GM12878 (cell line): Measurements from ENCODE around the gene WDR64. TPM values are rescaled to one million over a fixed set of nuclear protein-coding genes. Genes with fewer than 3 reads are reported as not detected.

Source experiments
- ATAC-seq: fragments of 200-7000 bp; cut with Tn5 transposase; 3 replicates; pipeline ENCODE4 v1.9.1; 2020; ENCODE audit warnings: mild to moderate bottlenecking, moderate library complexity
- BruUV-seq: library from RNA; stranded (reverse); fragments of 400-500 nt; replicated peaks from 2 replicates; lab custom pipeline; 2021; lab: Mats Ljungman, UMichigan
- CTCF ChIA-PET: fragments of 300-600 bp; sonication (Branson Sonifier 250); formaldehyde crosslinking; extraction: SDS; loops from one replicate; lab custom pipeline; 2021; ENCODE audit warnings: inconsistent platforms; lab: Yijun Ruan, JAX
- POLR2A ChIA-PET: fragments of 350-600 bp; formaldehyde crosslinking; extraction: SDS; loops from one replicate; lab custom pipeline; 2021; ENCODE audit warnings: inconsistent platforms; lab: Charles Lee
- RAD21 ChIA-PET: fragments of 300-600 bp; sonication (Branson Sonifier 250); formaldehyde crosslinking; loops from one replicate; lab custom pipeline; 2023; ENCODE audit warnings: antibody characterized with exemption; ENCODE audit not compliant: unreplicated experiment; lab: Charles Lee
- SMC1A ChIA-PET: fragments of 300-600 bp; sonication (Branson Sonifier 250); formaldehyde crosslinking; loops from one replicate; lab custom pipeline; 2023; ENCODE audit not compliant: unreplicated experiment, uncharacterized antibody; lab: Charles Lee
- DNase-seq: peaks from one replicate; pipeline ENCODE4 v3.0.0-alpha.2; 2011; ENCODE audit warnings: low read depth, low spot score
- FAIRE-seq: peaks from 3 replicates; lab custom pipeline; 2011; peaks lifted over from hg19 to GRCh38; lab: Jason Lieb, UNC
- H2AFZ ChIP-seq: 2 replicates; pipeline ENCODE4 v1.6.0; 2011; ENCODE audit warnings: low read depth, low read length, control low read depth; ENCODE audit not compliant: control insufficient read depth
- H3K27ac ChIP-seq: 2 replicates; pipeline ENCODE4 v1.5.1; 2011; ENCODE audit warnings: control low read depth; ENCODE audit not compliant: control insufficient read depth, insufficient read depth
- H3K27me3 ChIP-seq, 2 experiments: replicated peaks in 1 of 2; 2 replicates each; pipeline versions ENCODE4 v1.6.0 to v1.6.1; 2011; ENCODE audit warnings: low read length in 1 of 2; ENCODE audit not compliant: control insufficient read depth in 2 of 2, insufficient read depth in 2 of 2
- H3K36me3 ChIP-seq, 2 experiments: 2 replicates each; pipeline ENCODE4 v1.5.1; 2011; ENCODE audit warnings: low read length in 1 of 2; ENCODE audit not compliant: control insufficient read depth in 2 of 2, insufficient read depth in 2 of 2
- H3K4me1 ChIP-seq: 2 replicates; pipeline ENCODE4 v1.6.1; 2011; ENCODE audit warnings: mild to moderate bottlenecking, low read length, moderate library complexity, mixed read lengths; ENCODE audit not compliant: control insufficient read depth, insufficient read depth
- H3K4me2 ChIP-seq: 2 replicates; pipeline ENCODE4 v1.6.0; 2011; ENCODE audit warnings: control low read depth; ENCODE audit not compliant: control insufficient read depth, insufficient read depth
- H3K4me3 ChIP-seq: fragments of 200-600 bp; sonication (generic); 2 replicates; pipeline ENCODE4 v1.5.1; 2016
- H3K79me2 ChIP-seq: 2 replicates; pipeline ENCODE4 v1.6.0; 2011; ENCODE audit warnings: low read length; ENCODE audit not compliant: control insufficient read depth, insufficient read depth
- H3K9ac ChIP-seq: 2 replicates; pipeline ENCODE4 v1.8.0; 2011; ENCODE audit warnings: low read length, control low read depth, mixed read lengths; ENCODE audit not compliant: control insufficient read depth, insufficient read depth
- H3K9me3 ChIP-seq: replicated peaks from 3 replicates; pipeline ENCODE4 v1.5.1; 2011; ENCODE audit warnings: mild to moderate bottlenecking, low read length; ENCODE audit not compliant: control insufficient read depth, insufficient read depth
- H4K20me1 ChIP-seq: 2 replicates; pipeline ENCODE4 v1.6.0; 2011; ENCODE audit not compliant: control insufficient read depth, insufficient read depth
- DPF2 ChIP-seq: fragments of 450-650 bp; IDR thresholded peaks from 2 replicates; pipeline ENCODE4 v1.6.1; 2017; ENCODE audit warnings: mild to moderate bottlenecking
- EGR1 ChIP-seq, 2 experiments: IDR thresholded peaks; 1 replicate in 1 of 2; 2 replicates in 1 of 2; pipeline ENCODE4 v1.6.1; 2011 to 2012; ENCODE audit warnings: low read depth in 2 of 2, low read length in 2 of 2, borderline replicate concordance in 1 of 2, mild to moderate bottlenecking in 1 of 2, moderate library complexity in 1 of 2
- ESRRA ChIP-seq: IDR thresholded peaks from 2 replicates; pipeline ENCODE4 v1.6.1; 2012; ENCODE audit warnings: mild to moderate bottlenecking, low read length, improper control_type of control experiment
- FOXK2 ChIP-seq: fragments of 450-650 bp; IDR thresholded peaks from 2 replicates; pipeline ENCODE4 v1.6.1; 2017; ENCODE audit warnings: mild to moderate bottlenecking, moderate library complexity
- HSF1 ChIP-seq: fragments of 150-350 bp; IDR thresholded peaks from 2 replicates; pipeline ENCODE4 v1.6.1; 2014; ENCODE audit warnings: mild to moderate bottlenecking, low read depth, low read length
- MAX ChIP-seq: IDR thresholded peaks from 2 replicates; pipeline ENCODE4 v1.6.1; 2012; ENCODE audit warnings: low read depth, low read length, improper control_type of control experiment
- SP1 ChIP-seq: IDR thresholded peaks from one replicate; pipeline ENCODE4 v1.6.1; 2011; ENCODE audit warnings: low read depth, low read length
- YY1 ChIP-seq: IDR thresholded peaks from 2 replicates; pipeline ENCODE4 v1.6.1; 2011; ENCODE audit warnings: low read depth, mild to moderate bottlenecking, low read length
- WGBS: methylation state at CpG from one replicate; pipeline ENCODE4 v1.1.6; 2016; ENCODE audit warnings: low lambda C conversion rate; ENCODE audit not compliant: insufficient replicate concordance, insufficient coverage; ENCODE audit errors: missing lambda C conversion rate; 5-methylcytosine and 5-hydroxymethylcytosine counted together
- in situ Hi-C: fragments of 300-500 bp; cut with MboI; formaldehyde crosslinking; loops from 9 replicates; pipeline ENCODE4 v1.14.3; 2018; ENCODE audit warnings: mixed read lengths
- intact Hi-C: fragments of 100-400 bp; cut with micrococcal nuclease; formaldehyde crosslinking; loops from one replicate; pipeline ENCODE4 v1.14.2; 2022; ENCODE audit not compliant: unreplicated experiment
- polyA plus RNA-seq, 11 experiments: library from polyadenylated mRNA; depleted of rRNA in 4 of 11; unstranded in 6 of 11; stranded (reverse) in 5 of 11; fragments of >200 nt; fragmentation: Nextera tagmentation in 4 of 11; fragmentation: Illumina TruSeq in 1 of 11; extraction: Ambion mirVana in 4 of 11; extraction: Trizol in 1 of 11; gene quantifications; 1 replicate in 1 of 11; 2 replicates in 10 of 11; pipeline versions ENCODE4 v1.2.1 to v1.2.3, GENCODE V29; 2011 to 2016; ENCODE audit warnings: inconsistent platforms in 2 of 11, missing spikeins in 2 of 11, low read depth in 1 of 11
- total RNA-seq, 4 experiments: library from RNA; depleted of rRNA in 3 of 4; stranded (reverse); fragments of >200 nt in 3 of 4; fragmentation: Illumina TruSeq in 1 of 4; extraction: Trizol in 1 of 4; gene quantifications; 2 replicates each; pipeline versions ENCODE4 v1.2.1 to v1.2.3, GENCODE V29; 2013 to 2021
- TF ChIP-seq, protein P1 (sequence below): IDR thresholded peaks from 2 replicates; pipeline ENCODE4 v1.6.1; 2011; ENCODE audit warnings: mild to moderate bottlenecking, low read depth, low read length, moderate library complexity; ENCODE audit not compliant: insufficient replicate concordance

The WDR64 gene
- total and polyA plus RNA-seq, 10 of the 15 experiments (the other 5 are each of a cell fraction or from before 2014, with no cell fraction given) = 0.01 TPM; not detected in 9

- Histone ChIP-seq H3K4me3 (peak overlapping the region; percentile 94), H3K4me1 (peaks cover 10% of the 10 kb centered on the region), H2AFZ (peak overlapping the region; percentile 95), H3K36me3 (no peaks in the 10 kb centered on the region)
- ATAC-seq = peak; percentile 58
- no TSS peak for BruUV-seq
- CTCF ChIA-PET = interaction anchor here (0.7 kb wide), 1 partner anchor 208 kb away, joined by 3 read pairs; the partner anchor contains the start of gene EXO1
- intact Hi-C loops = loop anchor here (5.0 kb wide), 1 partner anchor 208 kb away; the partner anchor contains the start of gene EXO1
- TF ChIP-seq DPF2 (peak; percentile 44; the same call in 1 of the 2 replicates), ESRRA (no peak), YY1 (peak; percentile 35; the same call in 1 of the 2 replicates), EGR1 (IDR thresholded peaks at IDR 0.05; ENCODE audit: borderline replicate concordance in 1 of 2, low read depth in 2 of 2, low read length in 2 of 2) (0 out of 3 replicates have a peak, but pooled peaks of 1 of the 2 experiments have one; percentile 1), HSF1 (no peak), MAX (no peak), SP1 (peak; percentile 7), FOXK2 (no peak)
- TF ChIP-seq, protein P1, sequence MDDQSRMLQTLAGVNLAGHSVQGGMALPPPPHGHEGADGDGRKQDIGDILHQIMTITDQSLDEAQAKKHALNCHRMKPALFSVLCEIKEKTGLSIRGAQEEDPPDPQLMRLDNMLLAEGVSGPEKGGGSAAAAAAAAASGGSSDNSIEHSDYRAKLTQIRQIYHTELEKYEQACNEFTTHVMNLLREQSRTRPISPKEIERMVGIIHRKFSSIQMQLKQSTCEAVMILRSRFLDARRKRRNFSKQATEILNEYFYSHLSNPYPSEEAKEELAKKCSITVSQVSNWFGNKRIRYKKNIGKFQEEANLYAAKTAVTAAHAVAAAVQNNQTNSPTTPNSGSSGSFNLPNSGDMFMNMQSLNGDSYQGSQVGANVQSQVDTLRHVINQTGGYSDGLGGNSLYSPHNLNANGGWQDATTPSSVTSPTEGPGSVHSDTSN = no peak
- TF ChIP-seq, all 136 proteins: peak for 4
- Histone ChIP-seq H4K20me1 (no peaks in the 10 kb centered on the region), H3K9ac (peak overlapping the region; percentile 85), H3K9me3 (no peaks in the 10 kb centered on the region; the same call in 2 of the 3 replicates), H3K27ac (peak overlapping the region; percentile 75), H3K79me2 (peaks cover 39% of the 10 kb centered on the region), H3K4me2 (peak overlapping the region; percentile 87), H3K27me3 (no peaks in the 10 kb centered on the region)
- FAIRE-seq (no peak), DNase-seq (no peak)
- POLR2A ChIA-PET = no interaction called here
- RAD21 ChIA-PET = no interaction called here
- WGBS = 1% methylated on average over 11 of the region's 42 CpGs
- SMC1A ChIA-PET = interaction anchor here (1.4 kb wide), 1 partner anchor 31 kb away, joined by 3 read pairs; no protein-coding TSS in a partner anchor
- in situ Hi-C loops = no loop called here
Measured at GRCh38 chr1:241639623-241640148, 12.4 kb upstream of the WDR64 start.
